Thyroid gland (tissue), 4 donors: ENCODE results near the gene PRPSAP2.

Source experiments
- POLR2A ChIP-seq, 2 donors: fragments of 450-650 bp; IDR thresholded peaks; one replicate each; pipeline ENCODE4 v1.6.1; 2017; ENCODE audit warnings: antibody characterized with exemption in 2 of 2, mild to moderate bottlenecking in 2 of 2, moderate library complexity in 1 of 2
- TF ChIP-seq, protein P1 (sequence below), 6 experiments: fragments of 200-600 bp in 3 of 6; fragments of 450-650 bp in 3 of 6; sonication (generic) in 3 of 6; IDR thresholded peaks; one replicate each; pipeline ENCODE4 v1.5.1; 2016 to 2019; ENCODE audit warnings: antibody characterized with exemption in 6 of 6, mild to moderate bottlenecking in 2 of 6, inconsistent platforms in 1 of 6, moderate library complexity in 1 of 6

DNA sequence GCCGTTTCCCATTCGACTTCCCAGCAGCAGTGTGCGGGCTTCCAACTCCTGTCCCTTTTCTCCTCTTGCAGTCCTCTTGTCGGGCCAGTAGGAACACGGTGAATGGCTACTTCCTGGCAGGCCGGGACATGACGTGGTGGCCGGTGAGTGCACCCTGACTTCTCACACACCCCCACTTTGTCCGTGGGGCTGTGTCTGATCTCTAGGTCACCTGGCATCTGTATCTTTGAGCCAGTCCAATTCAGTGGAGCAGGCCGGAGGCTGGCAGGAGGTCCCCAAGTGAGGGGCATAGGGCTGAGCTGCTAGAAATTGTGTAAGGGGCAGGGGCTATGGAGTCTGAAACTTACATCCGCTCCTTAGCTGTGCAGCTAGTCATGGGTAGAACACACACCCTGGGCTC, 100.7 kb downstream of the PRPSAP2 start:
- TF ChIP-seq, protein P1, sequence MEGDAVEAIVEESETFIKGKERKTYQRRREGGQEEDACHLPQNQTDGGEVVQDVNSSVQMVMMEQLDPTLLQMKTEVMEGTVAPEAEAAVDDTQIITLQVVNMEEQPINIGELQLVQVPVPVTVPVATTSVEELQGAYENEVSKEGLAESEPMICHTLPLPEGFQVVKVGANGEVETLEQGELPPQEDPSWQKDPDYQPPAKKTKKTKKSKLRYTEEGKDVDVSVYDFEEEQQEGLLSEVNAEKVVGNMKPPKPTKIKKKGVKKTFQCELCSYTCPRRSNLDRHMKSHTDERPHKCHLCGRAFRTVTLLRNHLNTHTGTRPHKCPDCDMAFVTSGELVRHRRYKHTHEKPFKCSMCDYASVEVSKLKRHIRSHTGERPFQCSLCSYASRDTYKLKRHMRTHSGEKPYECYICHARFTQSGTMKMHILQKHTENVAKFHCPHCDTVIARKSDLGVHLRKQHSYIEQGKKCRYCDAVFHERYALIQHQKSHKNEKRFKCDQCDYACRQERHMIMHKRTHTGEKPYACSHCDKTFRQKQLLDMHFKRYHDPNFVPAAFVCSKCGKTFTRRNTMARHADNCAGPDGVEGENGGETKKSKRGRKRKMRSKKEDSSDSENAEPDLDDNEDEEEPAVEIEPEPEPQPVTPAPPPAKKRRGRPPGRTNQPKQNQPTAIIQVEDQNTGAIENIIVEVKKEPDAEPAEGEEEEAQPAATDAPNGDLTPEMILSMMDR (IDR thresholded peaks at IDR 0.05), result no peak
- no peak for TF ChIP-seq POLR2A (IDR thresholded peaks at IDR 0.05)
